SK-N-MC (cell line): ENCODE data around the gene TEDC2.

Experiments used
- EZH2 ChIP-seq: fragments of 200-600 bp; sonication (generic); IDR thresholded peaks from one replicate; pipeline ENCODE4 v1.6.1; 2017; ENCODE audit warnings: antibody characterized with exemption
- FOXP2 ChIP-seq: optimal IDR thresholded peaks from 2 replicates; pipeline ENCODE3; 2011; ENCODE audit warnings: mild to moderate bottlenecking, moderate library complexity; ENCODE audit not compliant: insufficient read depth; ENCODE audit errors: extremely low read length, control extremely low read depth
- POLR2AphosphoS5 ChIP-seq: IDR thresholded peaks from 2 replicates; pipeline ENCODE4 v1.6.1; 2012; ENCODE audit warnings: mild to moderate bottlenecking, low read depth, low read length, borderline replicate concordance

DNA sequence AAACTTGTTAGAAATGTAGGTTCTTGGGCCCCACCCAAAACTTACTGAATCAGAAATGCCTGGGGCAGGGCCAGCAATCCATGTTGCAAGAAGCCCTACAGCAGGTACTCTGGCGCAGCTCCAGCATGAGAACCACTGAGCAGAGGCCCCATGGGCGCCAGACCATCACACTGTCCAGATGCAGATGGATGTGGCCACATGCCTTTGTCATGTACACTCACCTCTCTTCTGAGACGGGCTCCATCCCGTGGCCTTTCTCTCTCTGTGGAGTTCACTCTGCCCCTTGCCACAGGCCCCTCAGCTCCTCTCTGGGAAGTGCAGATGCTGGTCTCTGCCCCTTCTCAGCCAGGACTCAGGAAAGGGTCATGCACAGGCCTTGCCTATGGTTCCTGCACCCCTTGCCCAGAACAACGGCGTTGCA is 33.0 kb upstream of the TEDC2 start:
- TF ChIP-seq POLR2AphosphoS5, result no peak
- no peak for TF ChIP-seq EZH2
- no peak for TF ChIP-seq FOXP2
